ENCODE results near the gene PRIMA1.

DNA sequence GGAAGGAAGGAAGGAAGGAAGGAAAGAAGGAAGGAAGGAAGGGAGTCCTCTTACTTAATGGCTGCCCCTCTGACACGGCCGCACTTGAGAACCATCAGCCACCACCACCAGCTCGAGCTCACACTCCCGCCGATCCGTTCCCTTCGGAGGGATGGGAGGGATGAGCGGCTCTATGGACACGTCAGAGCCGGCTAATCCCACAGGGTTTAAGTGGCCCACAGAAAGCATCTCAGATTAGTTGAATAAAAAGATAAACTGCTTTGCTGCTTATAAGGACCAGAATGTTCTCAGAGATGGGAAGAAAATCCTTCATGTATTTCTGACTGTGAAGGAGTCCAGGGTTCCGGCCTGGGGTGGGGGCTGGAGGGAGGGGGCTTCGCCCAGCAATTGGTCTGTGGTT, 31.1 kb downstream of the PRIMA1 start:
- TF ChIP-seq, protein P1, sequence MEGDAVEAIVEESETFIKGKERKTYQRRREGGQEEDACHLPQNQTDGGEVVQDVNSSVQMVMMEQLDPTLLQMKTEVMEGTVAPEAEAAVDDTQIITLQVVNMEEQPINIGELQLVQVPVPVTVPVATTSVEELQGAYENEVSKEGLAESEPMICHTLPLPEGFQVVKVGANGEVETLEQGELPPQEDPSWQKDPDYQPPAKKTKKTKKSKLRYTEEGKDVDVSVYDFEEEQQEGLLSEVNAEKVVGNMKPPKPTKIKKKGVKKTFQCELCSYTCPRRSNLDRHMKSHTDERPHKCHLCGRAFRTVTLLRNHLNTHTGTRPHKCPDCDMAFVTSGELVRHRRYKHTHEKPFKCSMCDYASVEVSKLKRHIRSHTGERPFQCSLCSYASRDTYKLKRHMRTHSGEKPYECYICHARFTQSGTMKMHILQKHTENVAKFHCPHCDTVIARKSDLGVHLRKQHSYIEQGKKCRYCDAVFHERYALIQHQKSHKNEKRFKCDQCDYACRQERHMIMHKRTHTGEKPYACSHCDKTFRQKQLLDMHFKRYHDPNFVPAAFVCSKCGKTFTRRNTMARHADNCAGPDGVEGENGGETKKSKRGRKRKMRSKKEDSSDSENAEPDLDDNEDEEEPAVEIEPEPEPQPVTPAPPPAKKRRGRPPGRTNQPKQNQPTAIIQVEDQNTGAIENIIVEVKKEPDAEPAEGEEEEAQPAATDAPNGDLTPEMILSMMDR (IDR thresholded peaks at IDR 0.05), result no peak
- no peak for TF ChIP-seq POLR2AphosphoS5 (IDR thresholded peaks at IDR 0.05)
- no peak for TF ChIP-seq POLR2A (IDR thresholded peaks at IDR 0.05)
- no peak for TF ChIP-seq EP300 (IDR thresholded peaks at IDR 0.05)
